GM19463 (cell line): ENCODE results near the gene RBCK1.
A peak's percentile ranks its signal among the peaks of the same experiment; 100 is the strongest.

ENCODE experiments used
- ATAC-seq: cut with Tn5 transposase; IDR thresholded peaks from one replicate; pipeline ENCODE4 v1.9.1; 2021; ENCODE audit warnings: mild to moderate bottlenecking, moderate library complexity; ENCODE audit not compliant: unreplicated experiment

The RBCK1 gene

DNA sequence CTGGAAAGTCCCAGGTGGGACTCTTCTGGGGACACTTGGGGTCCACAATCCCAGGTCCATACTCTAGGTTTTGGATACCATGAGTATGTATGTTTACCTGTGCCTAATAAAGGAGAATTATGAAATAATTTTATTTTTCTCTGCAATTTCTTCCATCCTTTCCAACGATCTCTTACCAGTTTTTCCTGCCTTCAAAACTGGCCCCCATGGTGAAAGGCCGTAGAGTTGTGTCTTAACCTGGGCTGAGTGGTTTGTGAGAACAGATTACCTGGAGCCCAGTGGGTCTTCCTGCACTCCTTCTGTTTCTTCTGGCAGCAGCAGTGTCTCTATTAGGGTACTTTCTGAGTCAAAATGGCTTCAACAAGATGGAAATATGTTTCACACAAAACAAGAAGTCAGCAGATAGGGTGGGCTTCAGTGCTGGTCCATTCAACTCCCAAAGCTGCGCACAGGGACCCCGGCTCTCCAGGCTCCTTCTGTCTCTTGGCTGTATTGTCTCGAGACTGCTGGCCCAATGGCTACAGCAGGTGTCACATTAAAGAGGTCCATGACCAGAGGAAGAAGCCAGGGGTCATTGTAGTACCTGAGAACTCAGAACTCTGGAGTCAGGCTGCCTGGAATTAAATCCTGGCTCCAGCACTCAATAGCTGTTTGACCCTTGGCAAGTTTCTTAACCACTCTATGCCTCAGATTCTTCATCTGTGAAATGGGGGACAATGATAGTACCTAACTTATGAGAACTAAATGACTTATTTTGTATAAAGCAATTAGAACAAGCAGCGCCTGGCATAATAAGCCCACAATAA lies 10.5 kb upstream of the RBCK1 start:
- no peak for ATAC-seq

DNA sequence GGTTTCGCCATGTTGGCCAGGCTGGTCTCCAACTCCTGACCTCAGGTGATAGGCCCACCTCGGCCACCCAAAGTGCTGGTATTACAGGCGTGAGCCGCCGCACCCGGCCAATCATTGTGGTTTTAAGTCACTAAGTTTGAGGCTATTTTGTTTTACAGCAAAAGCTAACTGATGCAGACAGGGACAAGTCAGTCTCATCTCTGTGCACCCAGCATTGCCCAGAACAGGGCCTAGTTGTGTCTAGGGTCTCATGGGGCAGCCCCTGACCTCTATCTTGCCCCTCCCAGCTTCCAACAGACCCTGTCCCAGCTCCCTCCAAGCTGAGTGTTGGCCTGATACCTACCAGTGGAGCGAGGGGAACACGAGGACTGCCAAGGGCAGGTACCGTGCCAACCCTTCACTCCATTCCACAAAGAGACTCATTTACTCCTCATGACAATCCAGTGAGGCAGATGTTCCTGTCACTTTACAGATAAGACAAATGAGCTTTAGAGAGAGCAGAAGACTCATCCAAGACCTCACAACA lies 8.9 kb upstream of the RBCK1 start:
- ATAC-seq, result no peak

DNA sequence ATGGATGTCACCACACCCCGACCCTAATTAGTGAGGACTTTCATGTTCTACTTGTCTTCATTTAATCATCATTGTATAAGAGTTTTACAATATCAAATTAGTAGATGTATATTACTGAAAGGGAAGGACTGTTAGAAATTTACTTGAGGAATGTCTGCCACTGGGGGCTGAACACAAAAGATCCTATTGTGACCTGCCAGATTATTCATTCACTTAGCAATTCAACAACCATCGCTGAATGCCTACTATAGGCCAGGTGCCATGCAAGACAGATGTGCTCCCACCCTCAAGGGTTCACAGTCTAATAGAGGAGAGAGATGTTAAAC lies 8.0 kb upstream of the RBCK1 start:
- no peak for ATAC-seq

DNA sequence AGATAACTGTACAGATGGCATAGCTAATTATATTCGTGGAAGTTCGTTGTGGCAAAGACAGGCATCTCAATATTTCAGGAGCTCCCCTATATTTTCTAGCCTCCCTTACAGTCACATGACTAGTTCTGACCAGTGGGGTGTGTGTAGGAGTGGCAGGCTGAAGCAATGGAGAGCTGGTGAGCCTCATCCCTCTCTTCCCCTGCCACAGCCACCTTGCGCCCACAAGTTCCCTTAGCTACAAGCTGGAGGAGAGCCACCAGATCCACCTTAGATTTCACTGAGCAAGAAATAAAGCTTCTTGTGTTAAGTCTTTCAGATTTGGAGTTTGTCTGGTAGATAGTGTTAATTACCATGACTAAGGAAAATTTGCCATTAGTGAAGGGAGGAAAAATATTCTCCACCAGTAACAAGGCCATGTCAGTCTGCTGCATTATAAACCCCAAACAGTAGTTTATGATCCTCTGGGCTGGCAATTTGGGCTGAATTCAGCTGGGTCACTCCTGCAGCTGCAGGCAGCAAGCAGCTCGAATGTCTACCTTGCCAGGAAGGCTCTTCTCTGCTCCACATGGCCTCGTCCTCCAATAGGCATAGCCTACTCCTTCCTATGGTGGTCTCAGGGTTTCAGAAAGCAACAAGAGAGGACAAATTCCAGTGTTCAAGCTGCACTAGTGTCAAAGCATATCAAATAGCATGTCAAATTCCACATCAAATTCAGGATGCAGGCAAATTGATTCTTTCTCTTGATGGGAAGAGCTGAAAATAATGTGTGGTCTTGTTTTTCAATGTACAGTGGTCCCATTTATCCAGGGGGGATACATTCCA lies 7.4 kb upstream of the RBCK1 start:
- ATAC-seq, result no peak

DNA sequence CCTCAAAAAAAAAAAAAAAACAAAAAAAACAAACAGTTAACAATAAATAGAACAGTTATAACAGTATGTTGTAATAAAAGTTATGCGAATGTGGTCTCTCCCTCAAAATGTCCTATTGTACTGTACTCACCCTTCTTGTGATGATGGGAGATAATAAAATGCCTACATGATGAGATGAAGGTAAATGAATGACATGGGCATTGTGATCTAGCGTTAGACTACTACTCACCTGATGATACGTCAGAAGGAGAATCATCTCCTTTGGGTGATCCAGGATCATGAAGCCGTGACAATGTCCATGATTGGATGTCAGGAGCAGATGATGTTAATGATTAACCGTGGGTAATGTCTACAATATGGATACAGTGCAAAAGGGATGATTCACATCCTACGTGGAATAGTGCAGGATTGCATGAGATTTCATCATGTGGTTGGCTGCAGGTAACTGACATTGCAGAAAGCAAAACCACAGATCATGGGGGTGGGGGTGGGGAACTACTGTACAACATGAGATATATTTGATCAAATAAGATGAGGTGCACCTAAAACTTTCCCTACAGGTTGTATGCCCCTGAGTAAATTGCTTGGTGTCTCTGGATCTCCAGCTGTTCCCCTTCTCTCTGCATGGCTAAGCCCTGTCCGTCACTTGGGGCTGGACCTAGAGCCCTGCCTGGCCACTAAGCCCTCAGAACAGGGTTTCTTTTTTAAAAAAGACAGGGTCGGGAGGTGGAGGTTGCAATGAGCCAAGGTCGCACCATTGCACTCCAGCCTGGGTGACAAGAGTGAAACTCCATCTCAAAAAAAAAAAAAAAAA lies 6.2 kb upstream of the RBCK1 start:
- ATAC-seq, result no peak

DNA sequence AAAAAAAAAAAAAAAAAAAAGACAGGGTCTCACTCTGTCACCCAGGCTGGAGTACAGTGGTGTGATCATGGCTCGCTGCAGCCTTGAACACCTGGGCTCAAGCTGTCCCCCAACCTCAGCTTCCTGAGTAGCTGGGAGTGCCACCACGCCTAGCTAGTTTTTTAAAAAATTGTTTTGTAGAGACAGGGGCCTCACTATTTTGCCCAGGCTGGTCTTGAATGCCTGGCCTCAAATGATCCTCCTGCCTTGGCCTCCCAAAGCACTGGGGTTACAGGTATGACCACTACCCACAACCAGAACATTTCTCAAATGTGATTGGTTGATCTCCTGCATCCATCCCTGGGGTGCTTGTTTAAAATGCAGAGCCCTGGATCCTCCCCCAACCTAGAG lies 5.6 kb upstream of the RBCK1 start:
- no peak for ATAC-seq

DNA sequence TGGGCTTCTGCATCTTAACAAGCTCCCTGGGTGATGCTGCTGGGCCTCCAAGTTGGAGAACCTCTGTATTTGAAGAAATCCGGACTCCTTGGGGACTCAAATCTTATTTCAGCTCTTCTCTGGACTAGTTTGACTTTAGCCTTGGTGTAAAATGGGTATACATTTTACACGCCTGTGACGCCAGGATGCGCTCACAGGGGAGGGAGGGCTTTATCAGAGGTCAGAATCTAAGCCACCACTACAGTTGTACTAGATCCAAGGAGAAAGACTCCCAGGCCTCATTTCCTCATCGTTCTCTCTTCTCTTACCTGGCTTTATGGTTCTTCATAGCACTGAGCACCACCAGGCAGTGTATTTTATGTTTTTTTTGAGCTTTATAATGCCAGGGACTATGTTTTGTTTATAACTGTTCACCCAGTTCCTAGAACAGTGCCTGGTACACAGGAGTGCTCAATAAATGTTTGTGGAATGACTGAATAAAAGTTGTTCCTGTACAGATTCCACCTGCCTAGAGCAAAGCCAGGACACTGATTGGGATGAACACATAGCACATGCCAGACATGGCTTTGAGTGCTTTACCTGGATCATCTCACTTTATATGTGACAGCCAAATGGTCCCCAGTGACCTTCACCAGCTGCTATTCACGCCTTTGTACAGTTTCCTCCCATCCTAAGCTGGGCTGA lies 5.1 kb upstream of the RBCK1 start:
- no peak for ATAC-seq

DNA sequence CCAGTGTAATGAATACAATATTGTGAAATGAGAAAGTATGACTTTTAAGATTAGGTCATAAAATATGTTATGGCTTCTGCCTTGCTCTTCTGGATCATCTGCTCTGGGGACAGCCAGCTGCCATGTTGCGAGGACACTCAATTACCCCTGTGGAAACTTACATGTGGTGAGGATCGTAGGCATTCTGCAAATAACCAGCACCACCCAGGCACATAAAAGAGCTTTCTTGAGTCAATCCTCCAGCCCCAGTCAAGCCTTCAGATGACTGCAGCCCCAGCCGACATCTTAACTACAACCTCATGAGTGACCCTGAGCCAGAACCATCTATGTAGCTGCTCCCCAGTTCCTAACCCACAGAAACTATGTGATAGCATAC lies 4.5 kb upstream of the RBCK1 start:
- ATAC-seq, result no peak

DNA sequence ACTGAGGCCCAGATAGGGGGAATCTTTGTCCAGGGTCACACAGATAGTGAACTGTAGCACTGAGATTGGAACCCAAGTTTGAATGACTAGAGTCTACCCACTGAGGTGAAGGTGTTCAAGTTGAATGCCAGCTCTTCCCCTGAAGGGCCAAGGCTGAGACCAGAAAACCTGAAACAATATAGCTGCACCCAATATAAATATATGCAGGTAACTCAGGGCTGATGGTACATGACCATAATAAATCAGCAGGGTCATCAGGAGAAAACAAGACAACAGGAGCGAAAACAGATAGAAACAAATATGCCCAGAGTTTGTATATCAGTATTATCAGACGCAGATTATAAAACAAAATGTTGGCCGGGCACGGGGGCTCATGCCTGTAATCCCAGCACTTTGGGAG lies 4.0 kb upstream of the RBCK1 start:
- ATAC-seq, result no peak

DNA sequence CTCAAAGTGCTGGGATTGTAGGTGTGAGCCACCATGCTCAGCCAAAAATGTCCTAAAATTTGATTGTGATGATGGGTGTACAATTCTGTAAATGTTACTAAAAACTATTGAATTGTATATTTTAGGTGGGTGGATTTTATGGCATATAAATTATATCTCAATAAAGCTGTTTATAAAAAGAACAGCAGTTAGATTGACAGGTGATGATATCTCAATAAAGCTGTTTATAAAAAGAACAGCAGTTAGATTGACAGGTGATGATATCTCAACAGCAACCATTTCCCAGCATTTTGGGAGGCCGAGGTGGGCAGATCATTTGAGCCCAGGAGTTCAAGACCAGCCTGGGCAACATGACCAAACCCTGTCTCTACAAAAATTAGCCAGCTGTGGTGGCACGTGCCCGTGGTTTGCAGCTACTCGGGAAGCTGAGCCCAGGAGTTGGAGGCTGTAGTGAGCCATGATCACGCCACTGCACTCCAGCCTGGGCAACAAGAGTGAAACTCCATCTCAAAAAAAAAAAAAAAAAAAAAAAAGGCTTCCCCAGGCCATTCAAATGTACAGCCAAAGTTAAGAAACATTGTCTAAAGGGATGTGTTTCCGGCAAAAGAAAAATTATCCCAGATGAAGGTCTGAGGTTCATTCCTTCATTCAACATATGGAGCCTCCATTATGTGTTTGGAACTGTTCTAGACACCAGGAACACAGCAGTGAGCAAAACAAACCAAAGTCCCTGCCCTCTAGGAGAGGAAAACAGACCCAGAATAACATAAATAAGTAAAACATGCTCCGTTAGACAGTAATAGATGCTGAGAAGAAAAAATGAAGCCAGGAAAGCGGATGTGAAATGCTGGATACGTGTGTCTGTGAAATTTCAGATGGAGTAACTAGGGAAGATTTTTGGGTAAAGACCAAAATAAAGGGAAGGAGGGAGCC lies 1.6 kb upstream of the RBCK1 start:
- ATAC-seq, result no peak

DNA sequence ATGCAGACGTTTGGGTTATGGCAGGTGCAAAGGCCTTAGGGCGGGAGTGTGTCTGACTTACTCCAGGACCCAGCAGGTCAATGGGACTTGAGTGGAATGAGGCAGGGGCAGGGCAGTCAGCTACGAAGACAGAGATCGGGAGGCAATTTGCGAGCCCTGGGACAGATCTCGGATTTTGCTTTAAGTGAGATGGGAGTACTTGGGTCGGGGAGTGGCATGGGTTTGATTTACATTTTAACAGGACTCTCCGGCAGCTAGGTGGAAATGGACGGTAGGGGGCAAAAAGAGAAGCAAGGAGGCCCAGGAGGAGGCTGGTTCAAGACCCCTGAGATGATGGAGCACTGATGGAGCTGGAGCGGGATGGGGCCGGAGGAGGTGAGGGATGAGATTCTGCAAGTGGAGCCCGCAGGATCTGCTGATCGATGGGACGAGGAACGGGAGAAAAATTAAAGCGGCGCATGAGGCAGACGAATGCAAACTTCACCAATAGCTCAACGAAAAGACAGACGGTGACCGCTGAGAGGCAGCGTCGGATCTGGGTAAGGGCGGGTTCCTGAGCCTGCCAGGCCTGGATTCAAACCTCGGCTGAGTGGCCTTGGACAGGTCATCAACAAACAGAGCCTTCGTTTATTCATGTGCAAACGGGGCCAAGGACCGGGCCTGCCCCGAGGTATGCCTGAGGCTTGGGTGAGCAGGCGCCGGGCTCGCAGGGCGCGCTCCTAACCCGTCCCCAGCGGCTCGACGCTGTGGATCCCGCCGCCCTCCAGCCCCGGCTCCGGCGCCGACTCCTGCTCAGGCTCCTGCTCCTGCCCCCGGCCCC lies 756 bp upstream of the RBCK1 start:
- peak; percentile 75 for ATAC-seq

DNA sequence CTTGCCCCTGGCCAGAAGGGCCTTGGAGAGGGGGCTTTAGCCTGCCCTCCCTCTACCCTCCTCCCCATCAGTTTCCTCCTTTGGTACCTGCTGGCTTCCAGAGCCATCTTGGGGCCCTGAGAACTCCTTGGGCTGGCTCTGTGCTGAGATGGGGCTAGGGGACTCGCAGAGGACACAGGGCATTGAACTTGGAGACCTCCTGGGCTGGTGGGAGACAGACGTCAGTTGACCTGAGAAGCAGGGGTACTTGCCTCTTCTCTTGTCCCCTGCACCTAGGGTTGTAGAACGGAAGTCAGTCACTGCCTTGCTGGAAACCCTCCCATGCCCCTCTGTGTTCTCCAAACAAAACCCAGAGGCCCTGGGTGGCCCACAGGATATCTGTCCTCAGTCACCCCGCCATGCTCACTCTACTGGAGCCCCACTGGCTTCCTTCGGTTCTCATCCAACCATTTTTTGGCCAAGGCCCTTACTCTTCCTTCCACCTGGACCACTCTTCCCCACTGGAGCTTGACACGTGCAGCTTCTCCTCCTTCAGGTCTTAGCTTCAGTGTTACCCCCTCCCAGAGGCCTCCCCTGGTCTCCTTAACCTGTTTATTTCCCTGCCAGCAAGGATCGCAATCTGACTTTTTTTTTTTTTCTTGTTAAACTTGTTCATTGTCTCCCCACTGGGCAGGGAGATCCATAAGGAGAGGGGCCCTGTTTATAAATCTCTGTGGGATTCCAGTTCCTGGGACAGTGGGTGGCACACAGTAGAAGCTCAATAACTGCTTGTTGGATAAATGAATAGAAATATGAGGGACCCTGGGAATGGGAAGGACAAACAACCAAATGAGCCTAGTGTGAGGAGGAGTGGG lies 971 bp downstream of the RBCK1 start:
- no peak for ATAC-seq

DNA sequence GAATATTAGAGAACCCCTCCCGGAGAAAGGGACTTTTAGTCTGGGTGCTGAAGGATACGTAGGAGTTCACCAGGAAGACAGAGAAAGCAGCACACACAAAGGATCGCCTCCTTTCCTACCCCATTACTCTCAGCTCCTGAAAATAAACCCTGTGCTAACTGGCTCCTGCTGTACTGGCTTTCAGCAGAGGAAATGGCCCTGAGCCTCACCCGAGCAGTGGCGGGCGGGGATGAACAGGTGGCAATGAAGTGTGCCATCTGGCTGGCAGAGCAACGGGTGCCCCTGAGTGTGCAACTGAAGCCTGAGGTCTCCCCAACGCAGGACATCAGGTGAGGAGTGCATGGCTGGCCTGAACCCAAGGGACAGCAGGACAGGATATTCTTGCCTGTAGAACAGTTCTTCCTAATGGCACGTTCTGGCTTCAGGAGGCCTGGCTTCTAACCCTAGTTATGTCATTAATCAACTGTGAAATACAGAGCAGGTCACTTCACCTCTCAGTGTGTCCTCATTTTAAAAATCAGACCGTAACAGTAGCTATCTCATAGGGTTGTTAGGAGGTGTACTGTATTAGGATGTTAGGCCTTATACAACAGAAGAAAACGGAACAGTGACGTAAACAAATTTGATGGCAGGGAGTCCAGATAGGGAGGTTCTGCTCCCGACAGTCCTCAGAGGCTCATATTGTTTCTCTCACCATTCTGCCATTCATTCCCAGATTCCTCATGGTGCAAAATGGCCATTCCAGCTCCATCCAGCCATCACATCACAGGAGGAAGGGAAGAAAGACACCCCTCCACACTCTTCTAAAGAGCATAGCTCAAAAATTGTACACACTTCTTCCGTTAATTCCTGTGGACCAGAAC lies 1.8 kb downstream of the RBCK1 start:
- ATAC-seq, result no peak

DNA sequence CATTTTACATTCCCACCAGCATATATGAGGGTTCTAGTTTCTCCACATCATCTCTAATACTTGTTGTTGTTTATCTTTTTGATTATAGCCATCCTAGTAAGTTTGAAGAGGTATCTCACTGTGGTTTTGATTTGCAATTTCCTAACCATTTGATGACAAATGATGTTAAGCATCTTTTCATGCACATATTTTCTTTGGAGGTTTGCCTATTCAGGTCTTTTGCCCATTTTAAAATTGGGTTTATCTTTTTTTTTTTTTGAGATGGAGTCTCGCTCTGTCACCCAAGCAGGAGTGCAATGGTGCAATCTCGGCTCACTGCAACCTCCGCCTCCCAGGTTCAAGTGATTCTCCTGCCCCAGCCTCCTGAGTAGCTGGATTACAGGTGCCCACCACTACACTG lies 4.0 kb downstream of the RBCK1 start:
- no peak for ATAC-seq

DNA sequence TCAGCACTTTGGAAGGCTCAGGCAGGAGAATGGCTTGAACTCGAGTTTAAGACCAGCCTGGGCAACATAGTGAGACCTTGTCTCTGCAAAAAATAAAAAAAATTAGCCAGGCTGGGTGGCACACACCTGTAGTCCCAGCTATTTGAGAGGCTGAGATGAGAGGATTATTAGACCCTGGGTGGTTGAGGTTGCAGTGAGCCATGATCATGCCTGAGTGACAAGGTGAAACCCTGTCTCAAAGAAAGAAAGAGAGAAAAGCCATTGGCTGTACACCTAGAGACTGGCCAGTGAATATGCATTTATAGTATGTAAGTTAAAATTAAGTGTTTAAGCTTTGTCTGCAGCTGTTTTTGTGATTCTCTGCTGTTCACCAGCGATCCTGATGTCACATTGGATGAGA lies 6.1 kb downstream of the RBCK1 start:
- ATAC-seq, result no peak

DNA sequence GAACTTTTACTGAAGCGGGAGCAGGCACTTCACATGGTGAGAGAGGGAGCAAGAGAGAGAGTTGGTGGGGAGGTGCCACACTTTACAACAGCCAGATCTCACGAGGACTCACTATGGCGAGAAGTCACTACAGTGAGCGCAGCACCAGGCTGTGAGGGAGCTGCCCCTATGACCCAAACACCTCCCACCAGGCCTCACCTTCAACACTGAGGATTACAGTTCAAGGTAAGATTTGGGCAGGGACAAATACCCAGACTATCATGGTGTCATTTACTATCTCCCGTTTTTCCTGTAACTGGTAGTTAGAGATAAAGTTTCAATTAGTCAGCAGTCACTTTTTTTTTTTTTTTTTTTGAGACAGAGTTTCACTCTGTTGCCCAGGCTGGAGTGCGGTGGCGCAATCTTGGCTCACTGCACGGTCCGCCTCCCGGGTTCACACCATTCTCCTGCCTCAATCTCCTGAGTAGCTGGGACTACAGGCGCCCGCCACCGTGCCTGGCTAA lies 7.8 kb downstream of the RBCK1 start:
- no peak for ATAC-seq
